GM15510 (cell line): ENCODE results near the gene RBFOX2.

ENCODE experiments used
- POLR2A ChIP-seq: IDR thresholded peaks from 3 replicates; pipeline ENCODE4 v1.6.1; 2011; ENCODE audit warnings: borderline replicate concordance; ENCODE audit not compliant: insufficient read length; ENCODE audit errors: extremely low read depth

RBFOX2 gene

GRCh38 chr22:35947794-35948425 lies 80.7 kb downstream of the RBFOX2 start:
- TF ChIP-seq POLR2A, result no peak

- no peak for TF ChIP-seq POLR2A
These were observed 84.2 kb downstream of the RBFOX2 start for GRCh38 chr22:35944458-35944857.

DNA sequence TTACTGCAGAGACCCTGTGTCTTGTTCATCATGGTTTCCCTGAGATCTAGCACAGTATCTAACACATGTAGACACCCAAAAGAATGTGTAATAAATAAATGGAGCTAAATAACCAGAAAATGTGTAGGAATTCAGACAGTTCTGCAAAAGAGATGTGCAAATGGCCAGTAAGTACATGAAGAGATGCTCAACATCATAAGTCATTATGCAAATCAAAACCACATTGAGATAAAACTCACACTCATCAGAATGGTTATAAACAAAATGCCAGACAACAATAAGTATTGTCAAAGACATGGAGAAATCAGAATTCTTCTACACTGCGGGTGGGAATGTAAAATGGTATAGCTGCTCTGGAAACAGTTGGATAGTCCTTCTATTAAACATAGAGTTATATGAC lies 88.5 kb downstream of the RBFOX2 start:
- no peak for TF ChIP-seq POLR2A

- TF ChIP-seq POLR2A, result no peak
These were observed 90.4 kb downstream of the RBFOX2 start for GRCh38 chr22:35938226-35938625.

GRCh38 chr22:35930933-35931332 lies 97.7 kb downstream of the RBFOX2 start:
- no peak for TF ChIP-seq POLR2A

- no peak for TF ChIP-seq POLR2A
These were observed 100.3 kb downstream of the RBFOX2 start for GRCh38 chr22:35928285-35928798.

- no peak for TF ChIP-seq POLR2A
These were observed 105.6 kb downstream of the RBFOX2 start for GRCh38 chr22:35923026-35923425.

DNA sequence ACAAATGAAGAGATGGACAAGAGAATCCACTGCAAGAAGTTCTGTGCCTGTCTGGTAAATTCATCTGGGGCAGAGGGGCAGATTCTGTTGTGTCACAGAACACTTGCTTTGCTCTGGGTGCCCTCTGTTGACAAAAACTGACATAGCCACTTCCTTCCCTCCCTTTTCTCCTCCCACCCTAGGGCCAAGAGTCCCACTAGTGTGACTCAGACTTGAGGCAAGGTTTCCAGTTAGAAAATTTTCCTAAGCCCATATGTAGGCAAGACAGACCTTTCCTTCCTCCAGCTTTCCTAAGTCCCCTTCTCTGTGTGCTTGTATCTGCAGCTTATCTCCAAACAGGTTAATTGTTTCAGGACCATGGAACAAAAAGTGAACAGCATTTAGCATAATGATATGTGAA lies 106.8 kb downstream of the RBFOX2 start:
- no peak for TF ChIP-seq POLR2A

DNA sequence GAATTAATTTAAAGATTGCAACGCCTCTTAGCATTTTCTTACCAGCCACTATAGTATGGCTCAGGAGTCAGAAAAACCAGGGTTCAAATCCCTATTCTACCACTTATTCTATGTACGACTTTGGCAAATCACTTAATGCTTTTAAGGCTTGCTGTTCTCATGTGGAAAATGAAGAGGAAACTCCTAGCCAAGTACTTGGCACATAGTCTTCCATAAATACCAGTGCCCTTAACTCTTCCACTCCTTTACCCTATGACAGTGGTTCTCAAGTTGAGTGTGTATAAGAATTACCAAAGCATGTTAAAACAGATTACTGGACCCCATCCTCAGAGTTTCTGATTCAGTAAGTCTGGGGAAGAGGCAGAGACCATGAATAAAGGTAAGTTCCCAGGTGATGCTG lies 107.6 kb downstream of the RBFOX2 start:
- TF ChIP-seq POLR2A, result no peak

DNA sequence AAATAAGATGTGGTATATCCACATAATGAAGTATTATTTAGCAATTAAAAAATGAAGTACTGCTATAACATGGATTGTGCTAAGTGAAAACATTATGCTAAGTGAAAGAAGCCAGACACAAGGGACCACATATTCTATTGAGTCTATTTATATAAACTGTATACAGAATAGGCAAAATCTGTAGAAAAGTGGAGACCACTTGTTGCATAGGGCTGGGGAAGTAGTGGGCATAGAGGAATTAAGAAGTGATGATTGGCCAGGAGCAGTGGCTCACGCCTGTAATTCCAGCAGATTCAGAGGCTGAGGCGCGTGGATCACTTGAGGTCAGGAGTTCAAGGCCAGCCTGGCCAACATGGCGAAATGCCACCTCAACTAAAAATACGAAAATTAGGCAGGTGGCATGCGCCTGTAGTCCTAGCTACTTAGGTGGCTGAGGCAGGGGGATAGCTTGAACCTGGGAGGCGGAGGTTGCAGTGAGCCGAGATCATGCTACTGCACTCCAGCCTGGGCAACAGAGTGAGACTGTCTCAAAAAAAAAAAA lies 109.6 kb downstream of the RBFOX2 start:
- no peak for TF ChIP-seq POLR2A

- TF ChIP-seq POLR2A, result no peak
These were observed 110.2 kb downstream of the RBFOX2 start for GRCh38 chr22:35918456-35918855.

- no peak for TF ChIP-seq POLR2A
These were observed 111.0 kb downstream of the RBFOX2 start for GRCh38 chr22:35917651-35918050.

DNA sequence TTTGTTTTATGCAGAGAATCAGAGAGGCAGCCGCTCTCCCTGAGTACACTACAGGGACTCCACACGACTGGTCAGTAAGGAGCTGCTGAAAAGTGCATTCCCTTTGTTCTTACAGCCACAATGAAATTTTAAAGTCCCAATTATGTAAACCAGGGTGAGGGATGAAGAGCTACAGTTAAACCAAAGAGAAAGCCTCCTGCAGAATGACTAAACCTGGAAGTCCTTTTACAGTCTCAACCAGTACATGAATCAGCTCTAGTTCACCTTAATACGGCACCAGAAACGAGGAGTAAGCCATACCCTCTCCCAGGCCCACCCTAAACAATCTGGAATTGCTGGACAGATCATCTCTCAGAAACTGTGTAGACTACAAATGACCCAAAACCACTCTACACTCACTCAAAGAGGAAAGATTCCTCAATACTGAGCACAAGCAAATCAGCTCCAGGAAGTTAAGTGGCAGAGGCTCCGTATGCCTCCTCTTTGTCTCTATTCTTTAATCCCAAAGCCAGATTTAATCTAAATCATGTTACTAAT lies 113.1 kb downstream of the RBFOX2 start:
- no peak for TF ChIP-seq POLR2A

DNA sequence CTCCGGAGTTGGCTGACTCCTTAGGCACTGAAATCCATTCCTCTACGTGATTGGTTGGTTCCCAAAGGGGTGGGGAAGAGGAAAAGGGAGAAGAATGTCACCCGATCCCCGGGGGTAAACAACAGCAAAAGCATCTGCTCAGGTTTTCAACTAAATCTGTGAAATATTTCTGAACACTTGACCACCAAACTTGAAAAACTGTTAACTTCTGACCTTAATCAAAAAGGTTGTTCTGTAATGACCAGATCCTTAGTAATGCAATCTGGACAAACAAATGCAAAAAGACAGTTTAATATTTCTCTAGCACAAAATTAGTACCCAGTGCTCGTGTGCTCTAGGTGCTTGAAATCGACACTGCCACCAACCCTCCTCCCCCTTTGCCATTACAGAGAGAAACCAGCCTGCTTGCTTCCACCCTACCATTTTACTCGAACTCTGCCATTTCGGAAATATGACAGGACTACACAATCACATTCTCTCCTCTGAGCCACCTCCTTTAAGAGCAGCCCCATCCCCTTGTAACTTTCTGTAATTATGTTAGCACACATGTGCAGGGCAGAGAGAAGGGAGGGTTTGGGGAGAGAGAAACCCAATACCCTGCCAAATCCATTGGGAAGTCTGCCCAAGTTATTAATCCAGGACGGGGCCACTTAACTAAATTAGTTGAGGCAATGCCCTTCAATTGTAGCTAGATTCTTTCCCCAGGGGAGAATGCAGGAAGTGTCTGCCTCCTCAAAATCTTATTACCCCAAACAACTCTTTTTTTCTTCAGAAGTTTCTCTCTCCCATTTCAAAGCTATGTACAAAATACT lies 113.8 kb downstream of the RBFOX2 start:
- TF ChIP-seq POLR2A, result no peak

DNA sequence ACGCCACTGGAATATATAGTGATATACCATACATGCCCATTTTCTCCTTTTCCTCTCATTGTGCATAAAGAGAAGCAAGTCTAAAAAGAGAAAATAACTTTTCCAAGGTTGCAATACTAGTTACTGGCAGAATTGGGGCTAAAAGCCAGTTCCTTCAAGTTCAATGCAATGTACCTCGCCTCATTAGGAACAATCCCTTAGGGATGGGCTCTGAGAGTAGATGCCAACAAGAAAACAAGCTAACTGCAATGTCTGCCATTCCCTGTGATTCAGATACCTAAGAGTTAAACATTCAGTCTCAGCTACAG lies 114.3 kb downstream of the RBFOX2 start:
- no peak for TF ChIP-seq POLR2A
